ENCODE results near the gene HYAL3.

DNA sequence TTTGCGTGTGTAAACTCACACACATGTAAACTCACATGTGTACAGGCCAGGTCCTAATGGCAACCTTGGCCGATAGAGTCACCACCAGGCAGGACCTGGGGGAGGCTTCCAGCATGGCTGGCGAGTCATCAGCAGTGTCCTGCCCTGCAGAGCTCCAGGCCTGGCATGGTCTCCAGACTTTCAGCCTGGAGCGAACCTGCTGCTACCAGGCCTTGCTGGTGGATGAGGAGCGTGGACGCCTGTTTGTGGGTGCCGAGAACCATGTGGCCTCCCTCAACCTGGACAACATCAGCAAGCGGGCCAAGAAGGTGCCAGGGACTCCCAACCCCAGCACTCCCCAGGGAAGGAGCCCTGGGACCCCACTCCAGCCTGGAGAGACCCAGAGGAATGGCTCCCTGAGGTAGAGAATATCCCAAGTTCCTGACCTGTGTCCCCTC is 29.2 kb downstream of the HYAL3 start:
- TF ChIP-seq POLR2A (IDR thresholded peaks at IDR 0.05; ENCODE audit: low read length) (no peak), GATA1 (IDR thresholded peaks at IDR 0.05; ENCODE audit: low read depth, low read length) (no peak)

Data from erythroblast (primary cell).